SK-N-SH treated with all-trans-retinoic acid at 6 μM for 48 hours (cell line): ENCODE data around the gene VPS33A.

Experiments used
- ARNTL ChIP-seq: fragments of 450-650 bp; formaldehyde crosslinking; IDR thresholded peaks from 2 replicates; pipeline ENCODE4 v1.5.0; 2020; ENCODE audit warnings: low read depth, mild to moderate bottlenecking, moderate library complexity, borderline replicate concordance
- CREB5 ChIP-seq: fragments of 250-450 bp; sonication (Bioruptor Pico); IDR thresholded peaks from 2 replicates; pipeline ENCODE4 v1.5.1; 2020; ENCODE audit warnings: low read depth, mild to moderate bottlenecking, moderate library complexity
- GLIS3 ChIP-seq: fragments of 250-450 bp; sonication (Bioruptor Pico); IDR thresholded peaks from 2 replicates; pipeline ENCODE4 v1.5.0; 2020; ENCODE audit warnings: mild to moderate bottlenecking, moderate library complexity
- RARB ChIP-seq: fragments of 250-450 bp; sonication (Bioruptor Pico); IDR thresholded peaks from 2 replicates; pipeline ENCODE4 v1.8.0; 2021; ENCODE audit warnings: mild to moderate bottlenecking, moderate library complexity
- TOX ChIP-seq: fragments of 250-450 bp; sonication (Bioruptor Pico); IDR thresholded peaks from 2 replicates; pipeline ENCODE4 v1.8.0; 2021; ENCODE audit warnings: mild to moderate bottlenecking, moderate library complexity, borderline replicate concordance
- ZFP3 ChIP-seq: fragments of 250-450 bp; sonication (Bioruptor Pico); IDR thresholded peaks from 2 replicates; pipeline ENCODE4 v1.5.0; 2020; ENCODE audit warnings: mild to moderate bottlenecking, moderate library complexity
- ZFP30 ChIP-seq: fragments of 450-650 bp; formaldehyde crosslinking; IDR thresholded peaks from 2 replicates; pipeline ENCODE4 v1.5.0; 2022; ENCODE audit warnings: mild to moderate bottlenecking, moderate library complexity
- ZNF70 ChIP-seq: fragments of 450-650 bp; formaldehyde crosslinking; IDR thresholded peaks from 2 replicates; pipeline ENCODE4 v1.5.0; 2020; ENCODE audit warnings: mild to moderate bottlenecking, moderate library complexity
- ZNF8 ChIP-seq: fragments of 450-650 bp; formaldehyde crosslinking; IDR thresholded peaks from 2 replicates; pipeline ENCODE4 v1.5.0; 2020; ENCODE audit warnings: mild to moderate bottlenecking, moderate library complexity
- TF ChIP-seq, protein P1 (sequence below): fragments of 250-450 bp; sonication (Bioruptor Pico); IDR thresholded peaks from 2 replicates; pipeline ENCODE4 v1.8.0; 2020; ENCODE audit warnings: mild to moderate bottlenecking, moderate library complexity, borderline replicate concordance

DNA sequence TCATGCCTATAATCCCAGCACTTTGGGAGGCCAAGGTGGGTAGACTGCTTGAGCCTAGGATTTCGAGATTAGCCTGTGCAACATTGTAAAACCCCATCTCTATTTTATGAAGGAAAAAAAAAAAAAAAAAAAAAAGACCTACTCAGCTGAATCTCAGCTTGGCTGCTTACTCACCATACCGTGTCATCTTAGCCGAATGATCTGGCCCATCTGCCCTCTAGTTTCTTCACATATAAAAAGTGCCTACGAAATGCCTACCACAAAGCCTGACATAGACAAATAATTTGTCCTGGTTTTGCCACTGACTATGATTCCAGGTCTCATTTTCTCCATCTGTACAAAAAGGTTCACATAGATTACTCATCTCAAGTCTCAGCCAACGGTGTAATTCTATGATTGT, 50.5 kb downstream of the VPS33A start:
- TF ChIP-seq, protein P1, sequence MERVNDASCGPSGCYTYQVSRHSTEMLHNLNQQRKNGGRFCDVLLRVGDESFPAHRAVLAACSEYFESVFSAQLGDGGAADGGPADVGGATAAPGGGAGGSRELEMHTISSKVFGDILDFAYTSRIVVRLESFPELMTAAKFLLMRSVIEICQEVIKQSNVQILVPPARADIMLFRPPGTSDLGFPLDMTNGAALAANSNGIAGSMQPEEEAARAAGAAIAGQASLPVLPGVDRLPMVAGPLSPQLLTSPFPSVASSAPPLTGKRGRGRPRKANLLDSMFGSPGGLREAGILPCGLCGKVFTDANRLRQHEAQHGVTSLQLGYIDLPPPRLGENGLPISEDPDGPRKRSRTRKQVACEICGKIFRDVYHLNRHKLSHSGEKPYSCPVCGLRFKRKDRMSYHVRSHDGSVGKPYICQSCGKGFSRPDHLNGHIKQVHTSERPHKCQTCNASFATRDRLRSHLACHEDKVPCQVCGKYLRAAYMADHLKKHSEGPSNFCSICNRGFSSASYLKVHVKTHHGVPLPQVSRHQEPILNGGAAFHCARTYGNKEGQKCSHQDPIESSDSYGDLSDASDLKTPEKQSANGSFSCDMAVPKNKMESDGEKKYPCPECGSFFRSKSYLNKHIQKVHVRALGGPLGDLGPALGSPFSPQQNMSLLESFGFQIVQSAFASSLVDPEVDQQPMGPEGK: no peak
- TF ChIP-seq CREB5 (CRISPR knock-in tag): no peak
- no peak for TF ChIP-seq GLIS3
- TF ChIP-seq ARNTL (CRISPR knock-in tag): no peak
- no peak for TF ChIP-seq ZFP30
- no peak for TF ChIP-seq ZFP3
- TF ChIP-seq ZNF8 (CRISPR knock-in tag): no peak
- TF ChIP-seq TOX (CRISPR knock-in tag): no peak
- TF ChIP-seq ZNF70 (CRISPR knock-in tag): no peak
- TF ChIP-seq RARB (CRISPR knock-in tag): no peak
